Calu3 (cell line): Measurements from ENCODE around the gene DDR2. TPM values are rescaled to one million over a fixed set of nuclear protein-coding genes. Genes with fewer than 3 reads are reported as not detected.

Source experiments
- BruUV-seq: library from RNA; stranded (reverse); fragments of 400-500 nt; replicated peaks from 2 replicates; lab custom pipeline; 2021; lab: Mats Ljungman, UMichigan
- CTCF ChIA-PET: fragments of 300-600 bp; sonication (Branson Sonifier 250); formaldehyde crosslinking; loops from one replicate; lab custom pipeline; 2022; ENCODE audit warnings: antibody characterized with exemption; lab: Charles Lee
- DNase-seq: peaks from one replicate; pipeline ENCODE4 v3.0.0; 2022
- H3K27ac Mint-ChIP-seq: one replicate; pipeline ENCODE4 v1.8.0; 2022; ENCODE audit warnings: mixed read lengths; ENCODE audit not compliant: unreplicated experiment
- H3K27me3 Mint-ChIP-seq: one replicate; pipeline ENCODE4 v1.8.0; 2022; ENCODE audit warnings: mixed read lengths; ENCODE audit not compliant: unreplicated experiment
- H3K36me3 Mint-ChIP-seq: one replicate; pipeline ENCODE4 v1.8.0; 2022; ENCODE audit warnings: mild to moderate bottlenecking, moderate library complexity, mixed read lengths; ENCODE audit not compliant: insufficient read depth, unreplicated experiment
- H3K4me1 Mint-ChIP-seq: one replicate; pipeline ENCODE4 v1.8.0; 2022; ENCODE audit warnings: mild to moderate bottlenecking, low read depth, mixed read lengths; ENCODE audit not compliant: unreplicated experiment
- H3K4me3 Mint-ChIP-seq: one replicate; pipeline ENCODE4 v1.8.0; 2022; ENCODE audit warnings: mild to moderate bottlenecking, low read depth, moderate library complexity, mixed read lengths; ENCODE audit not compliant: unreplicated experiment
- H3K9me3 Mint-ChIP-seq: one replicate; pipeline ENCODE4 v1.8.0; 2022; ENCODE audit warnings: low read depth, mixed read lengths; ENCODE audit not compliant: unreplicated experiment
- intact Hi-C: fragments of 100-400 bp; cut with micrococcal nuclease; formaldehyde crosslinking; loops from one replicate; pipeline ENCODE4 v1.10.0; 2022; ENCODE audit not compliant: unreplicated experiment
- total RNA-seq: library from RNA; stranded (reverse); gene quantifications from 2 replicates; pipeline ENCODE4 v1.2.3, GENCODE V29; 2022
- TF ChIP-seq, protein P1 (sequence below): fragments of 200-600 bp; IDR thresholded peaks from one replicate; pipeline ENCODE4 v1.8.0; 2022; ENCODE audit warnings: antibody characterized with exemption; ENCODE audit not compliant: unreplicated experiment

The DDR2 gene
- total RNA-seq, 1 experiment from 2014 or later: 0.80 TPM

DNA sequence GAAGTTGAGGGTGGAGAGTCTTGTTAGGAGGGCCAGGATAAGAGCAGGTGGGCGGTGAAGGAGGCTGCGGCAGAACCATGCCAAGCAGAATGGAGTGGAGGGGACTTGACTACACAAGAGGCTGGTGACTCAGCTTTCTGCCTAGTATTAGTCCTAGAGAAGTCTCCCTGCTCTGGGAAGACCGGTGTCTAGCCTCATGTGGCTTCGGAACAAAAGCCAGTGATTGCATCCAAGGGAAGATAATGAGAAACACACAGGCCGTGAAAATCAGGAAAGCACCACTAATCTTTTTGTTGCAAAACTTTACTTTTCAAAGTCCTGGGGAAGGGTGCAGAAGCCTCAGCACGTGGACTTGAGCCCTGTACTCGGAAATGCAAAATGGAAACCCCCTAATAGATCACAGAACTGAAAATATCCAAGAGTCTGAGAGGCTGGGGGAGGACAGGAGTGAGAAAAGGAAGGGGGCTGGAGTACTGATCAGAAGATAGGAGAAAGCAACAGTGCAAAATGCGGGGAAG lies 31.4 kb downstream of the DDR2 start:
- H3K4me3 Mint-ChIP-seq: no peak overlapping the region
- intact Hi-C loops: no loop called here
- DNase-seq: no peak
- H3K27ac Mint-ChIP-seq: no peak overlapping the region
- H3K9me3 Mint-ChIP-seq: no peaks in the 10 kb centered on the region
- no peaks in the 10 kb centered on the region for H3K36me3 Mint-ChIP-seq
- peaks cover 12% of the 10 kb centered on the region for H3K27me3 Mint-ChIP-seq
- BruUV-seq: no TSS peak
- TF ChIP-seq, protein P1, sequence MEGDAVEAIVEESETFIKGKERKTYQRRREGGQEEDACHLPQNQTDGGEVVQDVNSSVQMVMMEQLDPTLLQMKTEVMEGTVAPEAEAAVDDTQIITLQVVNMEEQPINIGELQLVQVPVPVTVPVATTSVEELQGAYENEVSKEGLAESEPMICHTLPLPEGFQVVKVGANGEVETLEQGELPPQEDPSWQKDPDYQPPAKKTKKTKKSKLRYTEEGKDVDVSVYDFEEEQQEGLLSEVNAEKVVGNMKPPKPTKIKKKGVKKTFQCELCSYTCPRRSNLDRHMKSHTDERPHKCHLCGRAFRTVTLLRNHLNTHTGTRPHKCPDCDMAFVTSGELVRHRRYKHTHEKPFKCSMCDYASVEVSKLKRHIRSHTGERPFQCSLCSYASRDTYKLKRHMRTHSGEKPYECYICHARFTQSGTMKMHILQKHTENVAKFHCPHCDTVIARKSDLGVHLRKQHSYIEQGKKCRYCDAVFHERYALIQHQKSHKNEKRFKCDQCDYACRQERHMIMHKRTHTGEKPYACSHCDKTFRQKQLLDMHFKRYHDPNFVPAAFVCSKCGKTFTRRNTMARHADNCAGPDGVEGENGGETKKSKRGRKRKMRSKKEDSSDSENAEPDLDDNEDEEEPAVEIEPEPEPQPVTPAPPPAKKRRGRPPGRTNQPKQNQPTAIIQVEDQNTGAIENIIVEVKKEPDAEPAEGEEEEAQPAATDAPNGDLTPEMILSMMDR: no peak
- CTCF ChIA-PET: no interaction called here
- H3K4me1 Mint-ChIP-seq: no peaks in the 10 kb centered on the region

DNA sequence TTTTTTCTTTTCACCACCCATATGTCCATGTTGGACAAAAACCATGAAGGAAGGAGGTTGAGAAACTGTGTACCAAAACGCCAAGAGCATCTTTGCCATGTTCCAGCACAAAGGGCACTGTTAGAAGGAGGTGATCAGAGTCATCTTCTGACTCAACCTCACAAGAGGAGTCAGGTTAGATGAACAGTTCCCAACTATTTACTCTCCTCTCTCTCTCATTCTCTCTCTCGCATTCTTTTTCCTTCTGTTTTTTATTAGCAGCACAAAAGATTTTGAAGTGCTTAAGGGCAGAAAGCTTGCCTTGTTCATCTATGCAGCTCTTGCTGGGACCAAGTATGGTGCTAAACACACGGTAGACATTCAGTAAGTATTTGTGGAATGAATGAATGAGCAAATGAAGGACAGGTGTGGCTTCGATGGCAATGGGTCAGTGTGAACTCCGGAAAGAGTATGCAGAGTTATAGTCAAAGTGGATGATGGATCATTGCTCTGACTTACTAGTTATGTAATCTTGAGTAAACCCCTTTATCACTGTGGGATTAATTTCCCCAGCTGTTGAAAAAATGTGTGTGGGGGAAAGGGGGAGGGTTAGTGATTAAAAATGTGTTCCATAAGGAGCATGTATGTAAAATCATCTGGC lies 33.9 kb downstream of the DDR2 start:
- CTCF ChIA-PET: interaction anchor here (0.7 kb wide), 1 partner anchor 29 kb away, joined by 3 read pairs; no protein-coding TSS in a partner anchor
- Mint-ChIP-seq H3K9me3 (no peaks in the 10 kb centered on the region), H3K4me1 (no peaks in the 10 kb centered on the region), H3K36me3 (no peaks in the 10 kb centered on the region), H3K27ac (no peak overlapping the region), H3K4me3 (no peak overlapping the region), H3K27me3 (no peaks in the 10 kb centered on the region)
- intact Hi-C loops: no loop called here
- BruUV-seq: no TSS peak
- no peak for DNase-seq
- TF ChIP-seq, protein P1: no peak

DNA sequence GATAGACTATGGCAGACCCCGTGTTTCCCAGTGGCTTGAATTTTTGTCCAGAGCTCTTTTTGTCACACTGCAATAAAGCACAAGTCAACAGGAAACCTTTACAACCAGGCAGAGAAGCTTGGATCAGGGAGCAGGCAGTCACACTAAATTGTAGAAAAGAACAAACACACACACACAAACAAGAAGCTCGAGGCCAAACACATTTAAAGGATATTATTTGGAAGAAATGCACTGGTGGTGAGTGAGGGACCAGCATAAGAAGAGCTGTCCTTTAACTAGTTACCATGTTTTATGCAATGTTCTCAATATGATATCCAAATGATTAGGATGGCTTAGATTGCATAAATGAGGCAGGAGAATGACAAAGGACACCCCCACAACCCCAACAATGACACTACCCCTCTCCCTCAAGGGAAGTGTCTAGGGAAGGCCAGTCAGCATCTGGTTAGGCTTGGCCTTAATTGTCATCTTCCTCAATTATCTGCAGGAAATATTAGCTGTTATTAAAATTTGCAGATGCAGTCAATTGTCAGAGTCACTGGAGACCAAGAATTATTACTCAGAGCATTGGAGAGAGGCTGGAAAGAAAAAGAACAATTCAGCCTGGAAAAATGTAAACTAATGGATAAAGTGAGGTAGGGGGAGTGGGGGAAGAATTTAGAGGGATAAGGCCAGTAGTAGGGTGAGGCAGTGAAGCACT lies 35.3 kb downstream of the DDR2 start:
- H3K4me1 Mint-ChIP-seq: peaks cover 9% of the 10 kb centered on the region
- CTCF ChIA-PET: no interaction called here
- H3K27ac Mint-ChIP-seq: no peak overlapping the region
- DNase-seq: no peak
- BruUV-seq: no TSS peak
- no peaks in the 10 kb centered on the region for H3K36me3 Mint-ChIP-seq
- TF ChIP-seq, protein P1: no peak
- no peaks in the 10 kb centered on the region for H3K27me3 Mint-ChIP-seq
- no peak overlapping the region for H3K4me3 Mint-ChIP-seq
- H3K9me3 Mint-ChIP-seq: no peaks in the 10 kb centered on the region
- intact Hi-C loops: no loop called here

DNA sequence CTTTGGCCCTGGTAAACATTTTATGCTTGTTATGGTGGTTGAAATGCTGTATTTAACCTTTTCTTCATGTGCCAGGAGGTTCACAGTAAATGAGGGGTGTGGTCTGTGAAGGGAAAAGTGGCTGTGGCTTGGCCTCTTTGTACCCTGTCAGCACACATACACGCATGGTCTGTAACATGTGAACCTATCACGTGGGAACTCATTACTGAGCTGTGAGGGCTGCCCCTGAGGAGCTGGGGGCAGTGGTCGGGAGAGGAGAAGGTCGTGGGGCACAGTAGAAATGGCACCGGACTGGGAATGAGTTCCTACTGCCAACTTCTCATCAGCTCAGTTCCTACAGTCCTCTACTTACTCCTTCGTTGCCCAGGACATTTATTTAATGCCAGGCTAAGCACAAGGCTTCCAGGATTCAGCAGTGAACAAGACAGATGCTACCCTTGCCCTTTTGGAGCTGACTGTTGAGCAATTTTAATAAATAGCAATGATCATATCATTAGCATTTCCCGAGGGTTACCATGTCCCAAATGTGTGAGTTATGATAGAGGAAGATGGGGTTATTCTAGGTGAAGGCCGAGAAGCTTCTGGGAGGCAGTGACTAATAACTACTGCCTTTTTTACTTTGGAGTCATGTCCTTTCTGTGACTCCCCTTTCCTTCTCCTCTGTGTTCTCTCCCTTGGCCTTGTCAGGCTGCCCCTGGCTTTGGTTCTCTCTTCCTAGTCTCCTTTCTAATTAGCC lies 38.8 kb downstream of the DDR2 start:
- Mint-ChIP-seq H3K27ac (no peak overlapping the region), H3K36me3 (no peaks in the 10 kb centered on the region), H3K4me3 (no peak overlapping the region), H3K9me3 (no peaks in the 10 kb centered on the region), H3K27me3 (no peaks in the 10 kb centered on the region), H3K4me1 (peaks cover 9% of the 10 kb centered on the region)
- intact Hi-C loops: no loop called here
- CTCF ChIA-PET: no interaction called here
- no peak for DNase-seq
- TF ChIP-seq, protein P1: no peak
- BruUV-seq: no TSS peak
